GM11168 (cell line): Measurements from ENCODE around the gene FREY1.
"Not testable (repeated sequence)": the region's sequence is repeated elsewhere in the genome, so short reads cannot be mapped to it uniquely, and the experiment has no call there.

Source experiments
- in situ Hi-C: fragments of 300-500 bp; cut with MboI; formaldehyde crosslinking; loops from one replicate; pipeline ENCODE4 v1.12.0; 2022; ENCODE audit warnings: low sequenced_read_pairs; ENCODE audit not compliant: unreplicated experiment

FREY1 gene

DNA sequence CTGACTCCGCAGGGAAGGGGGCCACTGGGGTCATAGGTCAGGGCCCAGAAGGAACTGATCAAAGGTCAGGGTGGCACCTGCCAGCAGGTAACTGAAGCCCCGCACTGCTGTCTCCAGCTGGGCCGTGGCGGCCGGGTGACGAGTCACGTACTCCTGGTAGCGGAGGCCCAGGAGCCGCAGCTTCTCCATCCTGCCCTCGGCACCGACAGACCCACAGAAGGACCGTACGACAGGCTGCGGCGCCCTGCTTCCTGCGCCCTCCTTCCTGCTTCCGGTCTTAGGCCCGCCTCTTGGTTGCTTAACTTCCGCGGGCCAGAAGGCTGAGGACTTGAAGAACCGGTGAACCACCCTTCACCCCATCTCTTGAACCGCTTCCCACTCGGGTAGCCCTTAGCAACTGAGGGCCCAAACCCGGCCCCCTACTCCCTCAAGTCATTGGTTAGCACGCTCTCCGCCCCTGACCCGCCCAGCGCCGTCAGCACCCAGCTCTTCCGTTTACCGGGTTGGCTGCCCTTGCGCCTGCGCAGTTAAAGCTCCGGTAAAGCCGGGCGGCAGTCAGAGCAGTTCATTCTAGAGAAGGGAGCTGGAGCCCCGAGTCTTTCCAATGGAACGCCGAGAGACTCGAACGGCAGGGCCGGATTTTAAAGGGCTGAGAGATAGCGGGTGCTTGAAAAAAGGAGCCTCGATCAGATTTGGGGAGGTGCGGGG, 10.7 kb upstream of the FREY1 start, which contains the start of gene PEX16:
TSS of gene PEX16 (minus strand) at position 255 of the 708 bp plus-strand sequence. CDS start at position 189, 66 bp downstream.
- in situ Hi-C loops, result no loop called here

GRCh38 chr11:45917286-45917622, 10.2 kb upstream of the FREY1 start:
- in situ Hi-C loops, result no loop called here

- in situ Hi-C loops, result no loop called here
Observed at GRCh38 chr11:45915446-45915845, 8.4 kb upstream of the FREY1 start.

DNA sequence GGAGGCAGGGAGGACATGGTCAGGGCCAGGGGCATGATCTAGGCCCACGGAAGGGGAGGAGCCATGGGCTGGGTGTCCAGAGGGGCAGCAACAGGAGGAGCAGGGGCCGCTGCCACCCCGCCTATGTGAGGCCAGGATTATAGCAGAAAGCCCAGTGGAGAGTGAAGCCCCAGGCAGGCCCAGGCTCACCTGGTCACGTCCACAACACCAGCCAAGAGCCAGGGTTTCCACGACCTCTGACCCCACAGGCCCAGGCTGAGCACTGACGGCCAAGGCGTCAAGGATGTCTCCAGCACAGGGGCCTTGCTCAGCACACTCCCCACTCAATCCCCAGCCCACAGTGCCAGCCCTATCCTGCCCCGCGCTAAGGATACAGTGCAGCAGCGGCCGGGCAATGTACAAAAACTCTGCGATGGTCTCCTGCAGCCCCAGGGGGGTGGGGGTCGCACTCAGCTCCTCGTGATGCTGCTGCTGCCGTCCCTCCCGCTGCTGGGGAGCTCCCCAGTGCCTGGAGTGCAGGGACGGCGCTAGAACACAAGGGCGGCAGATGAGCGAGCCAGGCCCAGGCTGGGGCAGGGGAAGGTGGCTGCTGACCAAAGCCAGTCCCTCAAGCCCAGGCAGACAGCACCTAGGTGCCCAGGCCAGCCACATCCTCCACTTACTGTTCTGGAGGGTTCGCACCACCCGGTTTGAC, 7.0 kb upstream of the FREY1 start:
- in situ Hi-C loops, result no loop called here

GRCh38 chr11:45913514-45913913, 6.4 kb upstream of the FREY1 start:
- in situ Hi-C loops, result no loop called here

GRCh38 chr11:45910623-45911022, 3.6 kb upstream of the FREY1 start:
- in situ Hi-C loops, result no loop called here

GRCh38 chr11:45909594-45910475, 2.8 kb upstream of the FREY1 start:
- in situ Hi-C loops, result no loop called here

DNA sequence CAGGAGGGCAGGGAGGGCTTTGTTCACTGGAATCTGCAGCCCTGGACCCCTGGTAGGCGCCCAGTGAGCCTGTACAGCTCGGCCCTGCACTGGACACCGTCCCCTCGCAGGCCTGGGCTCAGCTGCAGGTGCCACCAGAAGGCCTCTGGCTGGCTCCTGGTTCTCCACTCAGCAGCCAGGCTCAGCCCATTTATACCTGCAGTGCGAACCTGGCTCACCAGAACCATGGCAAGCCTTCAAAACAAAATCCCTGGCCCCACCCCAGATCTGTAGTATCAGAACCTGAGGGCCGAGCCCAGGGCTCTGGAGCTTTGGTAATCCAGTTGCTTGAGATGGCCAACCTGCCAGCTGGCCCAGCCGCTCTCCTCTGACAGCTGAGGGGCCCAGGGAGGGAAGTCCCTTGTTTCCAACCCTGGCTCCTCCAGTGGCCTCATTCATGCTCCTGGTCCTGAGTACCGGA, 870 bp upstream of the FREY1 start:
- in situ Hi-C loops, result no loop called here

DNA sequence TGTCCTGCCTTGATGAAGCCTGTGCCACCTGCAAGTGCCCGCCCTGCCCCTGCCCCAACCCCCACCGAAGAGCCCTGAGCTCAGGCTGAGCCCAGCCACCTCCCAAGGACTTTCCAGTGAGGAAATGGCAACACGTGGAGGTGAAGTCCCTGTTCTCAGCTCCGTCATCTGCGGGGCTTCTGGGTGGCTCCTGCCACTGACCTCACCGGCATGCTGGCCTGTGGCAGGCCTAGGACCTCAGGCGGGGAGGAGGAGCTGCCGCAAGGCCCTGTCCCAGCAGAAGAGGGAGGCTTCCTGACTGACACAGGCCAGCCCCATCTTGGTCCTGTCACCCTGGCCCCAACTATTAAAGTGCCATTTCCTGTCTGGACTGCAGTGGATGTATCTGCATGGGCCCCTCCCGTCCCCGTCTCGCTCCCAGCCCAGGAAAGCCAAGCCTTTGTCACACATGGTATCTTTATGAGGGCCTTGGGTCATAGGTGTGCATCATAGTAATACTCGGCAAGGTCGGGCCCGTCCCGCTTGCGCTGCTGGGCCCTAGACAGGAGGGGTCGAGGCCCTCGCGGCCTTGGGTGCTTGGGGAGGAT, 882 bp downstream of the FREY1 start:
- in situ Hi-C loops, result no loop called here

DNA sequence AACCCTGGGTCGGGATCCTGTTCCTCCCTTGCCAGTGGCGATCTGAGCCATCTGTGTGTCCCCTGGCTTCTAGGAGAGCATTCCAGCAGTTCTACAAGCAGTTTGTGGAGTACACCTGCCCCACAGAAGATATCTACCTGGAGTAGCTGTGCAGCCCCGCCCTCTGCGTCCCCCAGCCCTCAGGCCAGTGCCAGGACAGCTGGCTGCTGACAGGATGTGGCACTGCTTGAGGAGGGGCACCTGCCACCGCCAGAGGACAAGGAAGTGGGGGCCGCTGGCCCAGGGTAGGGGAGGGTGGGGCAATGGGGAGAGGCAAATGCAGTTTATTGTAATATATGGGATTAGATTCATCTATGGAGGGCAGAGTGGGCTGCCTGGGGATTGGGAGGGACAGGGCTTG, 1.5 kb downstream of the FREY1 start:
- in situ Hi-C loops, result not testable (repeated sequence)

GRCh38 chr11:45905095-45905494, 2.0 kb downstream of the FREY1 start:
- in situ Hi-C loops, result no loop called here

GRCh38 chr11:45904309-45904915, 2.7 kb downstream of the FREY1 start:
- in situ Hi-C loops, result no loop called here

- in situ Hi-C loops, result no loop called here
Observed at GRCh38 chr11:45902452-45903380, 4.4 kb downstream of the FREY1 start.

GRCh38 chr11:45901626-45902025, 5.4 kb downstream of the FREY1 start:
- in situ Hi-C loops, result no loop called here

GRCh38 chr11:45900916-45901617, 6.0 kb downstream of the FREY1 start:
- in situ Hi-C loops, result no loop called here

GRCh38 chr11:45900175-45900800, 6.8 kb downstream of the FREY1 start:
- in situ Hi-C loops, result not testable (repeated sequence)

DNA sequence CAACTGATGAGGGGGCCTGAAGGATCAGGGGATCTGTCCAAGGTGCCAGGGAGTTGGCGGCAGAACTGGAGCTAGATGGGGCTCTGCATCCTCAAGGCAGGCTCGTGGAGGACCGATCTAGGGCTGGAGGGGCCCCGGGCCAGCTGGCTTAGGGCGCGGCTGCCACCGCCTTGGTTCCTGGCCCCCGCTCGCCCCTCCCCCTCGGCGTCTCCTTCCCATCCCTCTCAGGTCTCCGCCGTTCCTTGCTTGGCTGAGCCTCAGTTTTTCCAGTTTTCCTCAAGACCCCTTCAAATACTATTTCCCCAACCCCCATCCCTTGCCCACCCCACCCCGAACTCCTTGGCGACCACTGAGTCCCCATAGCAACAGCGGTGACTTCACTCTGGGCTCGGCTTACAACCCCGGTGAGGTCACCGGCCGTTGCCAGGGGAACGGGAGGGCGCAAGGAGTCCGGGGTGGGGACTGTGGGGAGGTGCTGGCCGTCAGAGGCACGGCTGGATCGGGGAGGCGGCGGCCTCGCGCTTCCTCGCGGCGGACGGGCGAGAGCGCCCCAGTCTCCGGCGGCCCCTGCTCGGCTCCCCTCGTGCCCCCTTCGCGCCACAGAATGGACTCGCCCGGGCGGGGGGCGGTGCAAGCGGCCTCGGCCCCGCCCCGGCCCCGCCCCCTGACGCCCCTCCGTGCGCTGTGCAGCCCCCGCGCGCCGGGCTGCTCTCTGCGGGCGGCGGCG, 7.5 kb downstream of the FREY1 start:
- in situ Hi-C loops, result no loop called here
